ENCODE data around the gene PPDPF.
"Not testable (repeated sequence)": the region's sequence is repeated elsewhere in the genome, so short reads cannot be mapped to it uniquely, and the experiment has no call there.

Gene PPDPF

GRCh38 chr20:63551068-63551467, 30.5 kb downstream of the PPDPF start:
- no peak for DNase-seq (ENCODE audit: low spot score)

DNA sequence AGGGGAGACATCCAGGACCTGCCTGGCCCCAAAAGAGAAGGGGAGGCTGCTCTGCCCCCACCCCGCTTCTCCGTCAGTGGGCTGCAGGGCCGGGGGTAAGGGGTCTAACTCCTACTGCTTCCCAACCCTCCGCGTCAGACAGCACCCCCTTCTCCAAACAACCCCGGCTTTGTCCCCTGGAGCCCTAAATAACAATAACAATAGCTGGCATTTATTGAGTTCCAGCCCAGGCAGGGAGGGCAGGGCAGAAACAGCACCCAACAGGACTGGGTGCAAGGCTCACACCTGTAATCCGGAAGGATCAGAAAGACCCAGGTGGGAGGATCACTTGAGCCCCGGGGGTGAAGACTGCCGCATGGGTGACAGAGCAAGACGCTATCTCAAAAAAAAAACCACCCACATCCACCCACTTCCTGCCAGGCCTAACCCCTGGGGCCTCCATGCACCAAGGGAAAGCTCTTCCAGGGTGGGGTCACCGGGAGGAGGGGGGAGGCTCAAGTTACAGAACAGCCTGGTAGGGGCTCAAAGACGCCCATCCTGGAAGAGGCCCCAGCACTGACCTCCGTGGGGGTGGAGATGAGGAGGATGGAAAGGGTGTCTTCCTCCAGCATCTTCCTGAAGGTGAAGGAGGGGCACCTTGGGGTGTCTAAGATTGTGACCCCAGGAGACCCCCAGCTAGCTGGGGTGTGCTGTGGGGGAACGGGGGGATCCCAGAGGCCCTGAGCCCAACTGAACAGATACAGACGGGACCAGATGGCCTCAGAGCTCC, 32.1 kb downstream of the PPDPF start:
- DNase-seq (ENCODE audit: low spot score): no peak

- peak; percentile 87 for DNase-seq (ENCODE audit: low spot score)
Measured at GRCh38 chr20:63553251-63553932, 32.8 kb downstream of the PPDPF start.

DNA sequence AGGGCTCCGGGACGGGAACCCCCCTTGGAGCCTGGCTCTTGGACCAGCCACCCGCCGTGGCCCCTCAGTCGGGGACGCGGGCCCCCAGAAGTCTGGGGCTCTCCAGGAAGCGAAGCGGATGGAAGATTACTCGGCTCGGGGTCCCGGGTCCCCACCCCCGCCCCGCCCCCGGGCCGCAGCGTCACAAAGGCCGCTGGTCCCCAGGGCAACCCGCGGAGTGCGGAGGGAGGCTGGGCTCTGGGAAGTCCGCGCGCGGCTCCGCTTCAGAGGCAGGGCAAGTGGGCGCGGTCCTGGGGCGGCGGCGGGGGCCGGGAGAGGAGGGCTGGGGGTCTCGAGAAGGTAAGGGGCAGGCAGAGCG, 33.3 kb downstream of the PPDPF start, which contains the start of gene FNDC11:
TSS of gene FNDC11 (plus strand) at position 227 of the 358 bp plus-strand sequence. CDS start 1,505 bp downstream, outside the sequence.
- DNase-seq (ENCODE audit: low spot score): no peak

DNA sequence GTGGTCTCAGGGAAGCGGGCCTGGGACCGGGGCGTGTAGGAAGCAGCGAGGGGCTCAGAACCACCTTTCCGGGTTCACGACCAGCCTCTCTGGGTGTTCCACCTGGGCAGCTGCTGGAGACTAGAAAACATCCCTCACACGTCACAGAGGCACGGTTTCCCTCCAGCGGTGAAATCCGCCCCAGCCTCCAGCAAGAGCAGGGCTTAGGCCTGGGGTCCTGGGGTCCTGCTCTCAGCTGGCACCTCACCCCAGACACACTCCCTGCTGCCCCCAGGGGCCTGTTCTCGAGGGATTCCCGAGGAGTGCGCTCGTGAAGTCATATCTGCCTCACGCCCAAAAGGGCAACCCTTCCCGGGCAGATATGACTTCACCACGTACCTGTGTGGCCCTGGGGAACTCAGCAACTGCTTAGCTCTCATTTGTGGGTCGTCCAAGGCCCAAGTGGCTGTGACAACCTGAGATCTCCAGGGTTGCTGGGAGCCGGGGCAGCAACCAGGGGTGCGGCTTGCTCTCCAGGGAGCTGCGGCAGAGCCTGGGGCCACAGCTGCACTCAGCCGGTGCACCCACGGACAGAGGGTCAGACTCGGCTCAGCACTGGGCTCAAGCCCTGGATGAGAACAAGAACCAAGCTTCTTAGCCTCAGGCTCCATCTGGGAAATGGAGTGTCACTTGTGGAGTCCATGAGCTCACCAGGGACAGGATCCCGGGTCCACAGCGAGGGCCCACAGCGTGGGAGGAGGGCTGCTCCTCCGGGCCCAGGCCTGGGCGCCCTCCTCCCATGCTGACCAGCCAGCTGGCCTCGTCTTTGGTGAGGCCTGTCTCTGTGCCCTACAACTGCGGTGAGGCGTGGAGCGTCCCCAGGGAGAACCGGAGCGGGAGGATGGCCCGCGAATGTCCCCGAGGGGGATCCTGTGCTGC, 34.1 kb downstream of the PPDPF start:
- DNase-seq (ENCODE audit: low spot score): no peak

GRCh38 chr20:63555661-63556381, 35.3 kb downstream of the PPDPF start:
- no peak for DNase-seq (ENCODE audit: low spot score)

DNA sequence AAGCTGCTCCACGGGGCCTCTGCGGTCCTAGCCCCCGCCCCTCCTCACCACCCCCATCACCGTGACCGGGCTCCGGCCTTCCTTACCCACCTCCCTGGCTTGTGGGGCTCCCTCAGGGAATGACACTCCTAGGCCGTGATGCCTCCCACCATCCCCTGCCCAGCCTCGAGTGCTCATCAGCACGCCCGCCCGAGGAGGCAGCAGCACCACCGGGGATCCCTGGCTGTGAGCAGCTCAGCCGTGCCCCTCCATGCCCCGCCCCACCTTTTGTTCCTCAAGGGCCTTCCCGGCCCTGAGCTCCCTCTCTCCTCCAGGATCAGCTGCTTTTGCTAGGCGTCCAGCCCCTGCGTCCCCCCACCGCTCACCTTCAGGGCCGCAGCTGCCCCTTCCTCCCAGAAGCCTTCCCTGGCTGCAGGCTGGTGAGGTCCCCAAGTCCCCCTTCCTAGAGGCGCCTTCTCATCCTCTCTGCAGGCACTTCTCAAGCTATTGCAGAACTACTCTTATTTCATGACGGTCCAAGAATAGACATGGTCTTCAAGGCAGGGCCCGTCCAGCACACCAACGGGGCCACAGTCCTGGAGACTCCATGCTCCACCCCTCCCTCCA, 36.4 kb downstream of the PPDPF start:
- DNase-seq (ENCODE audit: low spot score): no peak

DNA sequence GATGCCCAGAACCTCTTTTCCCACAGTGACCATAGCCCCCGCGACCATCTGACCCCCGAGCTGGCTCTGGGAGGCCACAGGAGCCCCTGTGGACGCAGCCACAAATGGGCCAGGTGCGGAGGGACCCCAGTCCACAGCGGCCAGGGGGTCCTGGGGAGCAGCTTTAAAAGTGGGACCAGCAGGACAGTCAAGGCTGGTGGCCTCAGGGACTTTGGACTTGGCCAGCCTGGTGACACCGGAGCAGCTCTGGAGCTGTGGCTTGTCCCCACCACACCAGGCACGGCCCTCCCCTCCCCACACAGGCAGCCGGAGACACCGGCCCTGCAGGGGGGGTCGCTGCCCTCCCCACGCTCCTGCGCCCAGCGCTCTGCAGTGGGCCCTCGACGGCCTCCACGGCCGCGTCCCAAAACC, 36.9 kb downstream of the PPDPF start:
- no peak for DNase-seq (ENCODE audit: low spot score)

DNA sequence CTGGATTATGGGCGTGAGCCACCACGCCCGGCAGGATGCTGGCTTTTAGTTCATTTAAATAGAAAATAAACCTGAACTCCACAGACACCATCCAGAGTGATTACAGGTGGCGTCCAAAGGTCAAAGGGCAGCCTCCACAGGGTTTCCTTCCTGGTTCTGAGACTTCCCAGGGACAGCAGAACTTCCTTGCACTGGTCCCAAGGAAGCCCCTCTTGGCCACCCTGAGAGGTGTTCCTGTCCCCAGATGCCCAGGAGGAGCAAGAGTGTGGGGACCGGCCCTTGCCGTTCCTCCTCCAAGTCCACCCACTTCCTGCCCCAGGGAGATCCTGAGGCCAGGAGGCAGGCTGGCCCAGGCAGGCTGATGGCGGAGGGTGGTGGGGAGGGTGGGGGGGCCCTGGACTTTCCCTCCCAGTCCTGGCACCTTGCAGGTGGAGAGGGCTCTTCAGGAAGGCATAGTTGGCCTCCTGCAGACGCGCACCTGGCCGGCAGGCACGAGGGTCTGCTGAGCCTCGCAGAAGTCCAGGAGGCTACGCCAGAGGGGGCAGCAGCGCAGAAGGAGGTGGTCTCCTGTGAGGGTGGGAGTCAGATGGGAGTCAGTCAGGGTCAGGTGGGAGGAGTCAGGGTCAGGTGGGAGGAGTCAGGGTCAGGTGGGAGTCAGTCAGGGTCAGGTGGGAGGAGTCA, 38.4 kb downstream of the PPDPF start:
- no peak for DNase-seq (ENCODE audit: low spot score)

GRCh38 chr20:63559485-63560332, 39.1 kb downstream of the PPDPF start:
- DNase-seq (ENCODE audit: low spot score): not testable (repeated sequence)

DNA sequence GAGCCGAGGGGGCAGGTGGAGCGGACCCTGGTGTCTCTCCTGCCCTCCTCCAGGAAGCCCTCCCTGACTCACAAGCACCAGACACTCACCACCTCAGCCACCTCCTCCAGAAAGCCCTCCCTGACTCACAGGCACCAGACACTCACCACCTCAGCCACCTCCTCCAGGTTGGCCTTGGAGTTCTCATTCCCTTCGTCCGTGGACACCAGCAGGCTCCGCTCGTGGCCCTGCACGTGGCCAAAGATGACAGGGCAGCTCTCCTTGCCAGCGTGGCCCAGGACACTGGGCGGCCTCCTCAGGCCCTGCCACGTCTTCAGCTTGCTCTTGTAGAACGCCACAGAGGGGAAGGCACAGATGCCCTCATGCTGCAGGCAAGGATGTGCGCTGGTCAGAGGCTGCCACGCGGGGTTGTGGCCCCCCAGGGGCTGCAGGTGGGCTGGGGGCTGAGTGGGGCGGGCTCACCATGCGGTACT, 39.8 kb downstream of the PPDPF start:
- no peak for DNase-seq (ENCODE audit: low spot score)

DNA sequence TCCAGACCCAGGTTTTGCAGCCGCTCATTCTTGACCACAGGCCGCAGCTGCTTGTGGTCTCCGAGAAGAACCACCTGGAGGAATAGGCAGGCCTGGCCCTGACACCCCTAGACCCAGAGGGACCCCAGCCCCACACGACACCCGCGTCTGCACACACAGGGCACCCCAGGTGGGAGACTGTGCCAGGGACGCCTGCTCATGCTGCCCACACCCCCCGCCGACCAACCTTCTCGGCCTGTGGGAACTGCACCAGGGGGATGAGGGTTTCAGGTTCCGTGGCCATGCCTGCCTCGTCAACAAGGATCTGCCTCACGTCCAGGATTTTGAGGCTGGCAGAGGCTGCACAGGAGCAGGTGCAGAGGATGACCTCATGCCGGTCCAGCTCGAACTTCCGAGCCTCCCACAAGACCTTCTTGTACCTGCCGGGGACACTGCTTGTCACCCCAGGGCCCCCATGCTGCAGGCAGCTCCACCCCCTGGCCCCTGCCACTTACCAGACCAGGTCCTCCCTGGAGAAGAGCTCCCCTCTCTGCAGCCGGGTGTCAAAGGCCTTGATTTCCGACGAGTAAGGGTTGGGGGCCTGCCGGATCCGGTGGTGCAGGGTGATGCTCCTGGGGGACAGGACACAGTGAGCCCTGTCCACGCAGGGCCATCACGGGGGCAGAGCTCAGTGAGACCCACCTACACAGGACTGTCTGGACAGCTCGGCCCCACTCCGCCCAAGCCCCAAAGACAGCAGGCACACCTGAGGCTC, 40.5 kb downstream of the PPDPF start:
- no peak for DNase-seq (ENCODE audit: low spot score)

GRCh38 chr20:63561624-63562396, 41.2 kb downstream of the PPDPF start:
- no peak for DNase-seq (ENCODE audit: low spot score)

GRCh38 chr20:63562461-63563224, 42.1 kb downstream of the PPDPF start:
- DNase-seq (ENCODE audit: low spot score): no peak

DNA sequence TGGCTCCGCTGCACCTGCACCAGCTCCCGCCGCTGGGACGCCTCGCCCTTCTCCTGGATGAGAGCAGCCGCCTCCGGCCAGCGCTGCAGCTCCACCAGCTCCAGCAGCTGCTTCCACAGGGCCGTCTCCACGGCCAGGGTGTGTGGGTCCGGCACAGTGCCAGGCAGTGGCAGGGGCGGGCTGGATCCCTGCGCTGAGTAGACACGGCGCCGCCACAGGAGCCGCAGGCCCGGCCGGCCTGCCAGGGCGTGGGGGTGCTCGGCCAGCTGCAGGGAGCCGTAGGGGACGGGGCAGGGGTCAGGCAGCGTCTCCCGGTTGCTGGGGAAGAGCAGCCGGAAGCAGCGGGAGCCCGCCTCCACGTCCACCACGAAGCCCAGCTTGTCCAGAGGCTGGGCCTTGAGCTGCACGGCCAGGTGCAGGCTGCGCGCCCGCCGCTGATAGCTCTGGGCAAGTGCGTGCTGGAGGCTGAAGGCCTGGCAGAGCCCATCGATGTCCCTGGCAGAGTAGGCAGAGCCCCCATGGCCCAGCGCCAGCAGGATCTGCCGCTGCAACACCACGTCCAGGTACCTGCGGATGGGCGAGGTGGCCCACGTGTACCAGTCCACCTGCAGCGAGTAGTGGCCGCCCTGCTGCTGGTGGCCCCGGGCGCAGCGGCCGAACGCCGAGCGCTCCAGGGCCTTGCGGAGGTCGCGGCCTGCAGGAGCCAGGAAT, 42.8 kb downstream of the PPDPF start:
- DNase-seq (ENCODE audit: low spot score): no peak

DNA sequence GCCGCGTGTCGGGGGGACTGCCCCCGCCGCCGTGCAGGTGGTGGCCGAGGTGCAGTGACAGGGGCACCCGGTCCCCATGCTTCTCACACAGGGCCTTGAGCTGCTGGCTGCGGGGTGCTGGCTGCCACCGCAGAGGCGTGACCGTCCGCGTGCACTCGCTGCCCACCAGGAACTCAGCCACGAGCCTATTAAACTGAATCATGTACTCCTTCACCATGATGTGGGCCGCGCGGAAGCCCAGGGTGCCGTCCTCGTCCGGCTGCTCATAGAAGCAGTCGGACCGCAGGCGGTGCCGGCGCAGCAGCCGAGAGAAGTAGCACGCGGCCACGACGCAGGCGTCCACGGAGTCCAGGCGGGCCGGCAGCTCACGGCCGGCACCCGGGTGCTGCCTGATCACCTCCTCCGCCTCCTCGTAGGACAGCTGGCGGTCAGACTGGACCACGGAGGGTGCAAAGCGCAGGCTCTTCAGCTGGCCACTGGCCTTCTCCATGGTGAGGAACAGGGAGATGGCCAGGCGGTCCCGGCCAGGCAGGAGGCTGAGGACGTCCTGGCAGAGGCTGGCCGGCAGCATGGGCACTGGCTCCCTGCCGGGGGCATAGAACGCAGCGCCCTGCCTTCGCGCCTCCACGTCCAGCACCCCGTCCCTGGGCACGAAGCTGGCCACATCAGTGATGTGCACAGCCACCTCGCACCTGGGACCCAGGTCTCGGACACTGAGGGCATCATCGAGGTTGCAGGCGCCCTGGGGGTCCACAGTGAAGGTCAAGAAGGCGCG, 43.7 kb downstream of the PPDPF start:
- no peak for DNase-seq (ENCODE audit: low spot score)
